Upper lobe of left lung (tissue), 4 donors: Measurements from ENCODE around the gene MAP3K14.

Source experiments
- CTCF ChIP-seq, 6 experiments: fragments of 450-650 bp in 4 of 6; fragments of 200-600 bp in 2 of 6; sonication (generic) in 2 of 6; IDR thresholded peaks; one replicate each; pipeline ENCODE4 v1.5.1; 2016 to 2019; ENCODE audit warnings: antibody characterized with exemption in 6 of 6
- EP300 ChIP-seq, 4 donors: sonication (generic); formaldehyde crosslinking; IDR thresholded peaks; one replicate each; pipeline ENCODE4 v1.5.1; 2017; ENCODE audit warnings: antibody characterized with exemption in 4 of 4, control low read depth in 2 of 4
- POLR2A ChIP-seq, 4 donors: fragments of 450-650 bp; IDR thresholded peaks; one replicate each; pipeline ENCODE4 v1.5.1; 2016 to 2017; ENCODE audit warnings: antibody characterized with exemption in 4 of 4, mild to moderate bottlenecking in 2 of 4

- TF ChIP-seq CTCF (IDR thresholded peaks at IDR 0.05) = no peak
- TF ChIP-seq POLR2A (IDR thresholded peaks at IDR 0.05) = no peak
- TF ChIP-seq EP300 (IDR thresholded peaks at IDR 0.05) = no peak
Measured at GRCh38 chr17:45306094-45306493, 10.7 kb downstream of the MAP3K14 start.
